Epithelial cell of proximal tubule (primary cell): ENCODE measurements around the gene TCF3. TPM values are rescaled to one million over a fixed set of nuclear protein-coding genes. Genes with fewer than 3 reads are reported as not detected.
"Not testable (repeated sequence)": the region's sequence is repeated elsewhere in the genome, so short reads cannot be mapped to it uniquely, and the experiment has no call there.

Source experiments
- DNase-seq: peaks from one replicate; pipeline ENCODE4 v3.0.0-alpha.2; 2011; ENCODE audit warnings: low read depth
- H3K4me3 ChIP-seq: 2 replicates; pipeline ENCODE4 v1.5.1; 2011; ENCODE audit warnings: low read depth, mild to moderate bottlenecking, low read length
- CTCF ChIP-seq: conservative IDR thresholded peaks from 2 replicates; pipeline ENCODE4 v1.5.1; 2012; ENCODE audit warnings: low read depth, mild to moderate bottlenecking, low read length
- total RNA-seq: library from RNA; depleted of rRNA; stranded (reverse); fragments of >200 nt; gene quantifications from 2 replicates; pipeline ENCODE4 v1.2.3, GENCODE V29; 2015

Gene TCF3
- total RNA-seq, 1 donor from 2014 or later = 197 TPM

GRCh38 chr19:1672038-1672768, 19.8 kb upstream of the TCF3 start:
- TF ChIP-seq CTCF = peak; percentile 57
- peak overlapping the region; percentile 37 for H3K4me3 ChIP-seq
- DNase-seq = no peak

GRCh38 chr19:1671716-1672037, 19.3 kb upstream of the TCF3 start:
- no peak for TF ChIP-seq CTCF
- no peak overlapping the region for H3K4me3 ChIP-seq
- DNase-seq = no peak

GRCh38 chr19:1670747-1671146, 18.3 kb upstream of the TCF3 start:
- DNase-seq, H3K4me3 ChIP-seq: not testable (repeated sequence)

GRCh38 chr19:1668486-1669270, 16.3 kb upstream of the TCF3 start:
- no peak overlapping the region for H3K4me3 ChIP-seq
- no peak for DNase-seq
- TF ChIP-seq CTCF = no peak

- TF ChIP-seq CTCF = no peak
- no peak for DNase-seq
- no peak overlapping the region for H3K4me3 ChIP-seq
Observed at GRCh38 chr19:1668048-1668485, 15.7 kb upstream of the TCF3 start.

- no peak for DNase-seq
- TF ChIP-seq CTCF = no peak
- no peak overlapping the region for H3K4me3 ChIP-seq
Observed at GRCh38 chr19:1665565-1666047, 13.2 kb upstream of the TCF3 start.

- no peak for DNase-seq
- no peak for TF ChIP-seq CTCF
- no peak overlapping the region for H3K4me3 ChIP-seq
Observed at GRCh38 chr19:1663852-1664251, 11.4 kb upstream of the TCF3 start.

GRCh38 chr19:1663227-1663626, 10.8 kb upstream of the TCF3 start:
- H3K4me3 ChIP-seq, DNase-seq: not testable (repeated sequence)
